GM23338 (cell line): ENCODE data around the gene PLXND1.

ENCODE experiments used
- CTCF ChIP-seq, 2 experiments: fragments of 200-600 bp in 1 of 2; sonication (generic) in 1 of 2; conservative IDR thresholded peaks; 2 replicates each; pipeline versions ENCODE4 v1.5.1 to v1.6.1; 2016 to 2017; ENCODE audit warnings: antibody characterized with exemption in 2 of 2, low read depth in 2 of 2, mild to moderate bottlenecking in 2 of 2, moderate library complexity in 1 of 2
- EZH2 ChIP-seq: fragments of 200-600 bp; sonication (generic); IDR thresholded peaks from one replicate; pipeline ENCODE4 v1.8.0; 2017; ENCODE audit warnings: antibody characterized with exemption, mild to moderate bottlenecking, low read depth; ENCODE audit not compliant: unreplicated experiment
- JUNB ChIP-seq: IDR thresholded peaks from one replicate; pipeline ENCODE4 v1.6.1; 2016; ENCODE audit warnings: antibody characterized with exemption; ENCODE audit not compliant: unreplicated experiment

- TF ChIP-seq CTCF (conservative IDR thresholded peaks at IDR 0.05; ENCODE audit: low read depth in 2 of 2) (no peak), JUNB (no peak), EZH2 (no peak)
Observed at GRCh38 chr3:129594409-129594808, 12.1 kb downstream of the PLXND1 start.
